Measurements from ENCODE around the gene ABCG1. TPM values are rescaled to one million over a fixed set of nuclear protein-coding genes. Genes with fewer than 3 reads are reported as not detected.

ABCG1 gene
- total and polyA plus RNA-seq, 2 experiments from 2014 or later: 1.3 to 4.4 TPM

DNA sequence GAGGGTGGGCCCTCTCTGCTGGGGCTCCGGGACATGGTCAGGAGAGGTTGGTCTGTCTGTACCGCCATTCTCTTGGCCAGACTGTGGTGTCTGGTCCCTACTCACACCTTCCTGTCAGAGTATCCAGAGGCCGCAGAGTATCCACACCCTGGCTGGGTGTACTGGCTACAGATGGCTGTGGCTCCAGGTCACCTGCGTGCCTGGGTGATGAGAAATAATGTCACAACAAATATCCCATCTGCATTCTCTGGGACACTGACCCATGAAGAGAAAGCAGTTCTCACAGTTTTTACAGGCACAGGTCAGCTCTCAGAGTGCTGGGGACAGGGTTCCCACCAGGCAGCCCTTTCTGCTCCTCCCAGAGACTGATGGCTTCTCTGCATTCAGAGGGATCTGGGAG is 37.4 kb downstream of the ABCG1 start:
- Histone ChIP-seq H3K27ac (ENCODE audit: low read depth) (no peak overlapping the region), H3K4me2 (no peak overlapping the region), H3K4me1 (ENCODE audit: insufficient read depth) (no peaks in the 10 kb centered on the region), H3K36me3 (ENCODE audit: insufficient read depth) (no peaks in the 10 kb centered on the region), H4K20me1 (replicated peaks; ENCODE audit: insufficient read depth) (no peaks in the 10 kb centered on the region), H2AFZ (no peak overlapping the region), H3F3A (replicated peaks; ENCODE audit: low read depth) (no peaks in the 10 kb centered on the region), H3K4me3 (no peak overlapping the region), H3K27me3 (ENCODE audit: insufficient read depth) (no peaks in the 10 kb centered on the region), H3K79me2 (replicated peaks; ENCODE audit: insufficient read depth) (no peaks in the 10 kb centered on the region), H3K9me2 (ENCODE audit: insufficient read depth) (no peaks in the 10 kb centered on the region)
- ATAC-seq (no peak), DNase-seq (ENCODE audit: low spot score) (no peak)
- no peak overlapping the region for H3K4me3 Mint-ChIP-seq
- H3K27me3 Mint-ChIP-seq (ENCODE audit: insufficient read depth, low read depth, poor library complexity): peaks cover 11% of the 10 kb centered on the region
- peaks cover 2% of the 10 kb centered on the region; the same call in 2 of the 3 replicates for H3K4me1 Mint-ChIP-seq
- H3K27ac Mint-ChIP-seq: no peak overlapping the region
- no peaks in the 10 kb centered on the region for H3K36me3 Mint-ChIP-seq (ENCODE audit: low read depth)
- TF ChIP-seq ZNF114 (CRISPR knock-in tag; IDR thresholded peaks at IDR 0.05) (no peak), EZH2 (IDR thresholded peaks at IDR 0.05; ENCODE audit: low read depth, unreplicated experiment) (no peak), EZH2phosphoT487 (IDR thresholded peaks at IDR 0.05; ENCODE audit: unreplicated experiment) (no peak), JUNB (IDR thresholded peaks at IDR 0.05; ENCODE audit: unreplicated experiment) (no peak)
- TF ChIP-seq, protein P1, sequence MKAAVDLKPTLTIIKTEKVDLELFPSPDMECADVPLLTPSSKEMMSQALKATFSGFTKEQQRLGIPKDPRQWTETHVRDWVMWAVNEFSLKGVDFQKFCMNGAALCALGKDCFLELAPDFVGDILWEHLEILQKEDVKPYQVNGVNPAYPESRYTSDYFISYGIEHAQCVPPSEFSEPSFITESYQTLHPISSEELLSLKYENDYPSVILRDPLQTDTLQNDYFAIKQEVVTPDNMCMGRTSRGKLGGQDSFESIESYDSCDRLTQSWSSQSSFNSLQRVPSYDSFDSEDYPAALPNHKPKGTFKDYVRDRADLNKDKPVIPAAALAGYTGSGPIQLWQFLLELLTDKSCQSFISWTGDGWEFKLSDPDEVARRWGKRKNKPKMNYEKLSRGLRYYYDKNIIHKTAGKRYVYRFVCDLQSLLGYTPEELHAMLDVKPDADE (IDR thresholded peaks at IDR 0.05): no peak
- TF ChIP-seq, protein P2, sequence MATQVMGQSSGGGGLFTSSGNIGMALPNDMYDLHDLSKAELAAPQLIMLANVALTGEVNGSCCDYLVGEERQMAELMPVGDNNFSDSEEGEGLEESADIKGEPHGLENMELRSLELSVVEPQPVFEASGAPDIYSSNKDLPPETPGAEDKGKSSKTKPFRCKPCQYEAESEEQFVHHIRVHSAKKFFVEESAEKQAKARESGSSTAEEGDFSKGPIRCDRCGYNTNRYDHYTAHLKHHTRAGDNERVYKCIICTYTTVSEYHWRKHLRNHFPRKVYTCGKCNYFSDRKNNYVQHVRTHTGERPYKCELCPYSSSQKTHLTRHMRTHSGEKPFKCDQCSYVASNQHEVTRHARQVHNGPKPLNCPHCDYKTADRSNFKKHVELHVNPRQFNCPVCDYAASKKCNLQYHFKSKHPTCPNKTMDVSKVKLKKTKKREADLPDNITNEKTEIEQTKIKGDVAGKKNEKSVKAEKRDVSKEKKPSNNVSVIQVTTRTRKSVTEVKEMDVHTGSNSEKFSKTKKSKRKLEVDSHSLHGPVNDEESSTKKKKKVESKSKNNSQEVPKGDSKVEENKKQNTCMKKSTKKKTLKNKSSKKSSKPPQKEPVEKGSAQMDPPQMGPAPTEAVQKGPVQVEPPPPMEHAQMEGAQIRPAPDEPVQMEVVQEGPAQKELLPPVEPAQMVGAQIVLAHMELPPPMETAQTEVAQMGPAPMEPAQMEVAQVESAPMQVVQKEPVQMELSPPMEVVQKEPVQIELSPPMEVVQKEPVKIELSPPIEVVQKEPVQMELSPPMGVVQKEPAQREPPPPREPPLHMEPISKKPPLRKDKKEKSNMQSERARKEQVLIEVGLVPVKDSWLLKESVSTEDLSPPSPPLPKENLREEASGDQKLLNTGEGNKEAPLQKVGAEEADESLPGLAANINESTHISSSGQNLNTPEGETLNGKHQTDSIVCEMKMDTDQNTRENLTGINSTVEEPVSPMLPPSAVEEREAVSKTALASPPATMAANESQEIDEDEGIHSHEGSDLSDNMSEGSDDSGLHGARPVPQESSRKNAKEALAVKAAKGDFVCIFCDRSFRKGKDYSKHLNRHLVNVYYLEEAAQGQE (IDR thresholded peaks at IDR 0.05; ENCODE audit: unreplicated experiment): no peak
- TF ChIP-seq, protein P3, sequence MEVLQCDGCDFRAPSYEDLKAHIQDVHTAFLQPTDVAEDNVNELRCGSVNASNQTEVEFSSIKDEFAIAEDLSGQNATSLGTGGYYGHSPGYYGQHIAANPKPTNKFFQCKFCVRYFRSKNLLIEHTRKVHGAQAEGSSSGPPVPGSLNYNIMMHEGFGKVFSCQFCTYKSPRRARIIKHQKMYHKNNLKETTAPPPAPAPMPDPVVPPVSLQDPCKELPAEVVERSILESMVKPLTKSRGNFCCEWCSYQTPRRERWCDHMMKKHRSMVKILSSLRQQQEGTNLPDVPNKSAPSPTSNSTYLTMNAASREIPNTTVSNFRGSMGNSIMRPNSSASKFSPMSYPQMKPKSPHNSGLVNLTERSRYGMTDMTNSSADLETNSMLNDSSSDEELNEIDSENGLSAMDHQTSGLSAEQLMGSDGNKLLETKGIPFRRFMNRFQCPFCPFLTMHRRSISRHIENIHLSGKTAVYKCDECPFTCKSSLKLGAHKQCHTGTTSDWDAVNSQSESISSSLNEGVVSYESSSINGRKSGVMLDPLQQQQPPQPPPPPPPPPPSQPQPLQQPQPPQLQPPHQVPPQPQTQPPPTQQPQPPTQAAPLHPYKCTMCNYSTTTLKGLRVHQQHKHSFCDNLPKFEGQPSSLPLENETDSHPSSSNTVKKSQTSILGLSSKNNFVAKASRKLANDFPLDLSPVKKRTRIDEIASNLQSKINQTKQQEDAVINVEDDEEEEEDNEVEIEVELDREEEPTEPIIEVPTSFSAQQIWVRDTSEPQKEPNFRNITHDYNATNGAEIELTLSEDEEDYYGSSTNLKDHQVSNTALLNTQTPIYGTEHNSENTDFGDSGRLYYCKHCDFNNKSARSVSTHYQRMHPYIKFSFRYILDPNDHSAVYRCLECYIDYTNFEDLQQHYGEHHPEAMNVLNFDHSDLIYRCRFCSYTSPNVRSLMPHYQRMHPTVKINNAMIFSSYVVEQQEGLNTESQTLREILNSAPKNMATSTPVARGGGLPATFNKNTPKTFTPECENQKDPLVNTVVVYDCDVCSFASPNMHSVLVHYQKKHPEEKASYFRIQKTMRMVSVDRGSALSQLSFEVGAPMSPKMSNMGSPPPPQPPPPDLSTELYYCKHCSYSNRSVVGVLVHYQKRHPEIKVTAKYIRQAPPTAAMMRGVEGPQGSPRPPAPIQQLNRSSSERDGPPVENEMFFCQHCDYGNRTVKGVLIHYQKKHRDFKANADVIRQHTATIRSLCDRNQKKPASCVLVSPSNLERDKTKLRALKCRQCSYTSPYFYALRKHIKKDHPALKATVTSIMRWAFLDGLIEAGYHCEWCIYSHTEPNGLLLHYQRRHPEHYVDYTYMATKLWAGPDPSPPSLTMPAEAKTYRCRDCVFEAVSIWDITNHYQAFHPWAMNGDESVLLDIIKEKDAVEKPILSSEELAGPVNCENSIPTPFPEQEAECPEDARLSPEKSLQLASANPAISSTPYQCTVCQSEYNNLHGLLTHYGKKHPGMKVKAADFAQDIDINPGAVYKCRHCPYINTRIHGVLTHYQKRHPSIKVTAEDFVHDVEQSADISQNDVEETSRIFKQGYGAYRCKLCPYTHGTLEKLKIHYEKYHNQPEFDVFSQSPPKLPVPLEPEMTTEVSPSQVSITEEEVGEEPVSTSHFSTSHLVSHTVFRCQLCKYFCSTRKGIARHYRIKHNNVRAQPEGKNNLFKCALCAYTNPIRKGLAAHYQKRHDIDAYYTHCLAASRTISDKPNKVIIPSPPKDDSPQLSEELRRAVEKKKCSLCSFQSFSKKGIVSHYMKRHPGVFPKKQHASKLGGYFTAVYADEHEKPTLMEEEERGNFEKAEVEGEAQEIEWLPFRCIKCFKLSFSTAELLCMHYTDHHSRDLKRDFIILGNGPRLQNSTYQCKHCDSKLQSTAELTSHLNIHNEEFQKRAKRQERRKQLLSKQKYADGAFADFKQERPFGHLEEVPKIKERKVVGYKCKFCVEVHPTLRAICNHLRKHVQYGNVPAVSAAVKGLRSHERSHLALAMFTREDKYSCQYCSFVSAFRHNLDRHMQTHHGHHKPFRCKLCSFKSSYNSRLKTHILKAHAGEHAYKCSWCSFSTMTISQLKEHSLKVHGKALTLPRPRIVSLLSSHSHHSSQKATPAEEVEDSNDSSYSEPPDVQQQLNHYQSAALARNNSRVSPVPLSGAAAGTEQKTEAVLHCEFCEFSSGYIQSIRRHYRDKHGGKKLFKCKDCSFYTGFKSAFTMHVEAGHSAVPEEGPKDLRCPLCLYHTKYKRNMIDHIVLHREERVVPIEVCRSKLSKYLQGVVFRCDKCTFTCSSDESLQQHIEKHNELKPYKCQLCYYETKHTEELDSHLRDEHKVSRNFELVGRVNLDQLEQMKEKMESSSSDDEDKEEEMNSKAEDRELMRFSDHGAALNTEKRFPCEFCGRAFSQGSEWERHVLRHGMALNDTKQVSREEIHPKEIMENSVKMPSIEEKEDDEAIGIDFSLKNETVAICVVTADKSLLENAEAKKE (CRISPR knock-in tag; IDR thresholded peaks at IDR 0.05): no peak
- no peaks in the 10 kb centered on the region for H3K9me3 Mint-ChIP-seq

Measured in GM23338 (cell line).